Mesodermal cell (in vitro differentiated cells): Measurements from ENCODE around the gene CCDC157.

Experiments used
- H3K27ac ChIP-seq: 2 replicates; pipeline ENCODE4 v1.7.0; 2013; ENCODE audit warnings: mild to moderate bottlenecking, low read depth, low read length, moderate library complexity; ENCODE audit not compliant: severe bottlenecking
- H3K36me3 ChIP-seq: 2 replicates; pipeline ENCODE4 v1.7.1; 2013; ENCODE audit warnings: mild to moderate bottlenecking, low read length, moderate library complexity; ENCODE audit not compliant: control insufficient read depth, insufficient read depth
- H3K4me1 ChIP-seq: one replicate; pipeline ENCODE4 v1.7.1; 2013; ENCODE audit warnings: mild to moderate bottlenecking, low read length; ENCODE audit not compliant: insufficient read depth, control insufficient read depth, poor library complexity, severe bottlenecking
- H3K4me3 ChIP-seq: 2 replicates; pipeline ENCODE4 v1.7.0; 2013; ENCODE audit warnings: low read length, control low read depth, mild to moderate bottlenecking; ENCODE audit not compliant: insufficient read depth, poor library complexity, severe bottlenecking; ENCODE audit errors: extremely low read depth
- H3K9me3 ChIP-seq: 2 replicates; pipeline ENCODE4 v1.7.1; 2013; ENCODE audit warnings: mild to moderate bottlenecking, low read length, moderate library complexity; ENCODE audit not compliant: control insufficient read depth
- WGBS, 2 experiments: methylation state at CpG; one replicate each; pipeline ENCODE4 v1.1.5; 2013; ENCODE audit warnings: missing lambda C conversion rate in 2 of 2; ENCODE audit not compliant: insufficient coverage in 2 of 2; 5-methylcytosine and 5-hydroxymethylcytosine counted together

Gene CCDC157

DNA sequence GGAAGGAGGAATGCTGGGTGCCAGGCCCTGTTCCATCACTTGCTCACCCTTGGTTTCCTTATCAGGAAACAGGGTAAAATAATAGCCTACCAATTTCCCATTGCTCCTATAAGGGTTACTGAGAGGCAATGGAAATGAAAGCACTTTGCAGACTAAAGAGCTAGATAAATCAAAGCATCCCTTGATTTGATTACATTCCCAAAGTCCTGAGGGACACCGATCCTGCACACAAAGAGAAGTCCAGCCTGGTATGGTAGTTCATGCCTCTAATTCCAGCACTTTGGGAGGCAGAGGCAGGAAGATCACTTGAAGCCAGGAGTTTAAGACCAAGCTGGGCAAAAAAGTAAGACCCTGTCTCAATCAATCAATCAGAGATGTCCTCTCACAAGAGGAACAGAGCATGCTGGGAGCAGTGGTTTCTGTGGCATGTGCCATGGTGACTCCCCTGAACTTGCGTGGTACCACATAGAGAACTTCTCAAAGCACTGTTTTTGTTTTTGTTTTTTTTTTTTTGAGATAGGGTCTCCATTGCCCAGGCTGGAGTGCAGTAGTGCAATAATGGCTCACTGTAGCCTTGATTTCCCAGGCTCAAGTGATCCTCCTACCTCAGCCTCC, 40.7 kb upstream of the CCDC157 start:
- 100% methylated on average over 1 to 2 of the region's 2 CpGs for WGBS, 2 experiments
- no peaks in the 10 kb centered on the region for H3K9me3 ChIP-seq
- H3K4me1 ChIP-seq: peaks cover 32% of the 10 kb centered on the region
- no peak overlapping the region for H3K27ac ChIP-seq
- H3K4me3 ChIP-seq: no peak overlapping the region
- peaks cover 14% of the 10 kb centered on the region for H3K36me3 ChIP-seq

DNA sequence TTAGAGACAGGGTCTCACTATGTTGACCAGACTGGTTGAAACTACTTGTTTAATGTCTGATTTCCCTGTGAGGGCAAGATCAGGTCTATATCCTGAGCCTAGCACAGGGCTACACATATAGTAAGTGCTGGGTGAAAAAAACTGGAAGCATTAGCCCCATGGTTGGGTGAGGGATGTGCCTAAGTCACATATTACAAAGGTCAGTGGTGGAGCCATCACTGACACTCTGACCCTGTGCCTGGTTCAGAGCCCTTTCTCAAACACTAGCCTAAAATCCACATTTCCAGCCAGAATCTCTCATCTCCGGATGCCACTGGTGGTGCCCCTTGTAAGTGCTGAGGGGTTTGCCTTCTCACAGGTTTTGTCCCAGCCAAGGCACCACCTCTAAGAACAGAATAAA, 39.0 kb upstream of the CCDC157 start:
- WGBS, 2 experiments: 100% methylated on average over 1 of the region's 1 CpG; no CpG with 5 or more reads in 1 of the 2 experiments
- Histone ChIP-seq H3K4me3 (no peak overlapping the region), H3K36me3 (peaks cover 14% of the 10 kb centered on the region), H3K27ac (no peak overlapping the region), H3K9me3 (no peaks in the 10 kb centered on the region), H3K4me1 (peaks cover 17% of the 10 kb centered on the region)

DNA sequence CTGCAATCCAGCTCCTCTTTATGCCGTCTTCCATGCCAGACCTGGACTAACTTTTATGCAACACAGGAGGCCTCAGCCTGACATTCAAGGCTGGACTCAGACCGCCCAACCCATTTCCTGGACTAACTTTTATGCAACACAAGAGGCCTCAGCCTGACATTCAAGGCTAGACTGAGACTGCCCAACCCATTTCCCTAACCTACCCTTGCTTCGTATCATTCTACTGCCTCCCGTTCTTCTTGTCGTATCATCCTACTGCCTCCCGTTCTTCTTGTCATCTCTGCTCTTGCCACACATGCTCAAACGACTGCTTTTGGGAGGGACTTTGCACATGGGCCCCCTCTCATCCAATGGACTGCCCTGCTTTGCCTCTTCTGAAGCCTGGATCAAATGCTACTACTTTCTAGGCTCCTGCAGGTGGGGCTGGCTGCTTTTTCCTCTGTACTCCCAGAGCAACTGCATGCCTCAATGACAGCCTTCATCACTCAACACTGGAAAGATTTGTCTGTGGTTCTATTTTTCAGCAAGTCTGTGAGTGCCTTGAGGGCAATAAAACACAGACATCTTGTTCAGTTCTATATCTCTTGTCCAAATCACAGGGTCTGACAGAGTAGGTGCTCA, 37.9 kb upstream of the CCDC157 start:
- Histone ChIP-seq H3K4me3 (no peak overlapping the region), H3K27ac (no peak overlapping the region), H3K9me3 (no peaks in the 10 kb centered on the region), H3K36me3 (peaks cover 15% of the 10 kb centered on the region), H3K4me1 (peaks cover 17% of the 10 kb centered on the region)
- 81 to 88% methylated on average over 7 of the region's 7 CpGs for WGBS, 2 experiments

DNA sequence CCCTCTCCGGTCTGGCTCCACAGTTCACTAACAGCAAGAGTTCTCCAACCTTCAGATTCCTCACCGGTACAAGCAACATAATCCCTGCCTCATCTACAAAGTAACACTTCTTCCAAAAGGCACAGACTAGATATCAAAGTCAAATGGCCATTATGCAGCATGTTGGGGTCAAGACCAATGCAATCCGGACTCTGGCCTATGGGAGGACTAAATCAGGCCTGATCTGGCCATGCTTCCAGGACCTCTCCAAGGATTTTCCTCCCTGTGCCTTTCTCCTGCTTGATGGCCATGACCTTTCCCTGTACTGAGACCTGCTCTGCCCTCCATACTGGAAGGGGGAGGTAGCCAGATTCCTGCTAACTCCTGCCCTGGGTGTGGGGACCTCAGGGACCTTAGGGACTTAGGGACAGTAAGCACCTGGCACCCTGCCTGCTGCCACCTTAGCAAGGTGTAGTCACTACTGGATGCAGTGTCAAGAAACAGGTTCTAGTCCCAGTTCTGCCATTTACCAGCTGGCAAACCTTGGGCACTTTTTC, 36.7 kb upstream of the CCDC157 start:
- peaks cover 11% of the 10 kb centered on the region for H3K4me1 ChIP-seq
- no peak overlapping the region for H3K4me3 ChIP-seq
- H3K27ac ChIP-seq: no peak overlapping the region
- WGBS, 2 experiments: 89 to 96% methylated on average over 3 of the region's 3 CpGs
- H3K9me3 ChIP-seq: no peaks in the 10 kb centered on the region
- H3K36me3 ChIP-seq: peaks cover 19% of the 10 kb centered on the region

DNA sequence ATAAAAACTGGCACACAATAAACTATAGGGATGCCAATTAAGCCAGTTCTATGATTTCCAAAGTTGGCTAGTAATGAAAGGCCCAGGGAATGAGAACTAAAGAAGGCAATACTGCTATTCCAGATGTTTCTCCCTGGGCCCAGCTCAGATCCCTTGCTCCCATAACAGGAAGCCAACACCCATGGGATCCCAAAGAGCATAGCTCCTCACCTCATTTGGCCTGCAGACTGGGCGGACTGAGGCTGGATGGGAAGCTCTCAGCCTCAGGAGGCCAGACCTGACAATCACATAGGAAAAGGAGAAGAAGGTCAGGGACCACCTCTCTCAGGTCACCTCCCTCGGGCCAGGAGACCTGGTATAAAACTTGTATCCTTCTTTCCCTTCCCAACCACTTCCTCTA, 35.3 kb upstream of the CCDC157 start:
- H3K4me1 ChIP-seq: peaks cover 13% of the 10 kb centered on the region
- no peaks in the 10 kb centered on the region for H3K9me3 ChIP-seq
- H3K36me3 ChIP-seq: peaks cover 15% of the 10 kb centered on the region
- H3K4me3 ChIP-seq: no peak overlapping the region
- 100% methylated on average over 1 of the region's 2 CpGs; no CpG with 5 or more reads in 1 of the 2 experiments for WGBS, 2 experiments
- no peak overlapping the region for H3K27ac ChIP-seq

DNA sequence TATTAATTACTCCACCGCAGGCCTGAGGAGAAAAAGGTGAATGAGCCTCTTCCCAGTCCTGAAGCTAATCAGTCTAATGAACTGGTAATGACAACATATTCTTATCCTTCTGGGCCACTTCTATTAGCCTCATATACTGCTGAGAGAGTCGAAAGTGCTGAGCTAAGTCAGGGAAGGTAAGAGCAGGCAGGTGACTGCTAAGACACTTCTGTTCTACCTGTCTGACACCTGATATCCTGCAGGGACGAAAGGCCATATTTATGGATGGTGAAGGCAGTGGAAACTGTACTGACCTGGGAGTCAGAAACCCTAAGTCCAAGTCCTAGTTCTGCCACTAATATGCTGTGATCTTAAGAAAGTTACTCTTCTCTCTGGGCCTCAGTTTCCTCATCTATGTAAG, 33.6 kb upstream of the CCDC157 start:
- Histone ChIP-seq H3K4me1 (peaks cover 17% of the 10 kb centered on the region), H3K9me3 (no peaks in the 10 kb centered on the region), H3K36me3 (peaks cover 15% of the 10 kb centered on the region), H3K27ac (no peak overlapping the region), H3K4me3 (no peak overlapping the region)
- 80 to 100% methylated on average over 1 of the region's 3 CpGs for WGBS, 2 experiments

DNA sequence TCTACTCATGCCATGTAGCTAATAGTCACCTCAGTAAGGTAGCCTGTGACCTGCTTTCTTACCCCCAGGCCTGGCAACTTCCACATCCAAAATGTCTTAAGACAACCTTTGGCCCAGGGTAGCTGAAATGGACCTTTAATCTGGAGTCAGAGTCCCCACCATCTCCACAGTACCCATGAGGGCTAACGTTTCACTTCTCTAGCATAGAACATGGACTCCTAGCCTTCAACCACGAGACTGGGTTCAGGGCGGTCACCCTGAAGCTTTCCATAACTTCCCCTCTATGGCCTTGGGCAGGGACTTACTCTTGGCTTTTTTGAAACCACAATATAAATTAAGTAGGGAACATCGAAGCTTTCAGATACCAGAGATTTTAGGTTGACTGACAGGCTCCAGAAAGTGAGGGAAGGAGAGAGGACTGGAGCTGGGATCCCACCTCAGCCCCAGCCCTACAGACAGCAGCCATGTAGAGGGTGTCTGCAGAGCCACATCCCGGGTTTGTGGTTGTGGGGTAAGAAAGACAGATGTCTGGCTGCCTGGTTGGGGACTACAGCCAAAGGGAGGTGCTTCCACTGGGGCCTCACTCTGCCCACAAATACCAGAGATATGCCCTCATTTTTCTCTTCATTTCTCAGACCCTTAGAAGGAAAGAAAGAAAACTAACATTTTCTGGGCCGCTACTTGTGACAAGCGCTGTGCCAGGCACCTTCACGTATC, 32.6 kb upstream of the CCDC157 start:
- H3K36me3 ChIP-seq: peaks cover 15% of the 10 kb centered on the region
- no peak overlapping the region for H3K4me3 ChIP-seq
- H3K9me3 ChIP-seq: no peaks in the 10 kb centered on the region
- no peak overlapping the region for H3K27ac ChIP-seq
- WGBS, 2 experiments: 85 to 100% methylated on average over 3 to 5 of the region's 8 CpGs
- H3K4me1 ChIP-seq: peaks cover 17% of the 10 kb centered on the region

DNA sequence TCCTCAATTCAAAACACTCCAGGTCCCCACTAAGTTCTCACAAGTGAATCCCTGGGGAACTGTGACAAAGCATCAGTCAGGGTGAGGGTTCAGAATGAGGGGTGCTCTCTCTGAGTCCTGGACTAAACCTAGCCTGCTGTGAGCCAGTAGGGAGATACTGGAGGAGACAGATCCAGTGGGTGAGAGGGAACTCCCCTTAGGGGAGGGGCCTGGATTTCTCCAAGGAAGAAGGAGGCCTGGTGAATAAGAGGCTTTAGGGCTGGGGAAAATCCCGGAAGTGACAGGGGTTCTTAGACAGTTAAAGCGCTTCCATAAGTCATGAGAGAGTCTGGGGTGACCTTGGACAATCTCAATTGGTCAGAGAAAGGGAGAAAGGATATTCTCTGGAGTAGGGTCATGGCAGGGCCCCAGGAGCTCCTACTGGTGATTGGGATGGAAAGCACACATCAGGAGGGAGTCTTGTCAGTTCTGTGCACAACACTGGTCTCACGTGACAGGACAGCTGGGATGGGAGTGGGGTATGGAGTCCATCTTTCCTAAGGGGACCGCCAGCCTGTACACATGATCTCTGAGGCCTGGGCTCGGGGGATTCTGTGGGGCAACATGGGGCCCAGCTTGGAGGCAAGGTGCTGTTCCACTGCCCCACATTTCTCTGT, 31.6 kb upstream of the CCDC157 start:
- Histone ChIP-seq H3K9me3 (no peaks in the 10 kb centered on the region), H3K36me3 (peaks cover 15% of the 10 kb centered on the region), H3K4me1 (peaks cover 21% of the 10 kb centered on the region), H3K4me3 (peak overlapping the region; percentile 72), H3K27ac (no peak overlapping the region)
- WGBS, 2 experiments: 79 to 83% methylated on average over 5 of the region's 5 CpGs

DNA sequence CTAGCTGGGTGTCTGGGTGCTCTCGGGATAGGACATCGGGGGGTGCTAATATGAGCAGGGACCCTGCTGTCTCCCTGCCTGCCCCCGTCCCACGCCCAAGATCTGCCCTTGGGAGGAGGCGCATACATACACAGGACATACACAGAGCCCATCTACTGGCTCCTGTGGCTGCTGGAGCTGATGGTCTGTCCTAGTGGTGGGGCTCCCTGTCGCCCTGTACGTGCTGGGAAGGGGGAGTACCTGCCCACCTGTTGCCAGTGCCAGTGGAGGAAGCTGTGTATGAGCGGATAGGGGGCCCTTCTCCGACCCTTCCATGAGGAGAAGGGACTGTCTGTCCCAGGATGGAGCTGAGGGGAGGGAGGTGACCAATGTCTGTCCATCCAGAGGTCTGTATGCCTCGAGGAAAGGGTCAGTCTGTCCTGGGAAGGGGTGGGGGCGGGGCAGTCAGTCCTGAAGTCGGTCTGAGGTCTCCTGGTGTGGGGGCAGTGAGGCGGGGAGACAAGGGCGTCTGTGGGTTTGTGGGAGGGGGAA, 31.0 kb upstream of the CCDC157 start:
- H3K4me1 ChIP-seq: peaks cover 26% of the 10 kb centered on the region
- peaks cover 15% of the 10 kb centered on the region for H3K36me3 ChIP-seq
- no peak overlapping the region for H3K27ac ChIP-seq
- peak overlapping the region; percentile 72 for H3K4me3 ChIP-seq
- H3K9me3 ChIP-seq: no peaks in the 10 kb centered on the region
- 57 to 72% methylated on average over 6 to 12 of the region's 14 CpGs for WGBS, 2 experiments

DNA sequence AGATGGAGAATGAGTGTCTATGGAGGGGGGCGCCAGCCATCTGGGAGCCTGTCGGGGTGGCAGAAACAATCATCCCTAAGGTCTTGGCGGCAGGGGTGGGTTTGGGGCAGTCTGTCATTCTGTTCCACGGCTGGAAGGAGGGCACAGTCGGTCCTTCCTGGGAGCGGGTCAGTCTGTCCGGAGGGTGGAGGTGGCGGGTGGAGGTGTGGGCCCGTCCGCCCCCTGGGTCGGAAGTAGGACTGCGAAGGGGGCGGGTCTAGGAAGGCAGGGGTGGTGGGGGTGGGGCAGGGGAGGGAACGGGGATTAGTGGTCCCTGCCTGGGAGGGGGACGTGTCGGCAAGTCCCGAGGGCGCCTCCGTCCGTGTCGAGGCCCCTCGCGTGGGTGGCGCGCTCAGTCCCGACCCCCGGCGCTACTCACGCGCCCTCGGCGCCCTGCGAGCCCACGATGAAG, 30.5 kb upstream of the CCDC157 start:
- Histone ChIP-seq H3K36me3 (peaks cover 20% of the 10 kb centered on the region), H3K27ac (no peak overlapping the region), H3K4me3 (peak overlapping the region; percentile 72), H3K4me1 (peaks cover 28% of the 10 kb centered on the region), H3K9me3 (no peaks in the 10 kb centered on the region)
- WGBS, 2 experiments: 2 to 4% methylated on average over 22 to 25 of the region's 34 CpGs
